Central memory CD4-positive, alpha-beta T cell (primary cell): ENCODE data around the gene TPRA1.

Experiments
- DNase-seq: peaks from one replicate; pipeline ENCODE4 v3.0.0; 2022

The TPRA1 gene

GRCh38 chr3:127552038-127552437, 38.5 kb downstream of the TPRA1 start:
- DNase-seq = no peak

- no peak for DNase-seq
Measured at GRCh38 chr3:127551178-127551577, 39.4 kb downstream of the TPRA1 start.

- no peak for DNase-seq
Measured at GRCh38 chr3:127550468-127551157, 39.9 kb downstream of the TPRA1 start.

- no peak for DNase-seq
Measured at GRCh38 chr3:127549826-127550467, 40.6 kb downstream of the TPRA1 start.

GRCh38 chr3:127547761-127548605, 42.5 kb downstream of the TPRA1 start:
- peak; percentile 55 for DNase-seq

GRCh38 chr3:127546970-127547733, 43.4 kb downstream of the TPRA1 start:
- DNase-seq = no peak

- no peak for DNase-seq
Measured at GRCh38 chr3:127546554-127546953, 44.0 kb downstream of the TPRA1 start.

- DNase-seq = no peak
Measured at GRCh38 chr3:127545711-127546457, 44.6 kb downstream of the TPRA1 start.

GRCh38 chr3:127545216-127545615, 45.3 kb downstream of the TPRA1 start:
- no peak for DNase-seq

- no peak for DNase-seq
Measured at GRCh38 chr3:127544803-127545201, 45.7 kb downstream of the TPRA1 start.

- peak; percentile 33 for DNase-seq
Measured at GRCh38 chr3:127544192-127544802, 46.2 kb downstream of the TPRA1 start.

- no peak for DNase-seq
Measured at GRCh38 chr3:127543441-127543840, 47.1 kb downstream of the TPRA1 start.

GRCh38 chr3:127542441-127542952, 48.0 kb downstream of the TPRA1 start:
- no peak for DNase-seq

- DNase-seq = no peak
Measured at GRCh38 chr3:127541320-127541719, 49.2 kb downstream of the TPRA1 start.

- no peak for DNase-seq
Measured at GRCh38 chr3:127539366-127540060, 51.0 kb downstream of the TPRA1 start.

- no peak for DNase-seq
Measured at GRCh38 chr3:127538569-127538968, 52.0 kb downstream of the TPRA1 start.

- DNase-seq = no peak
Measured at GRCh38 chr3:127536830-127537812, 53.4 kb downstream of the TPRA1 start.

GRCh38 chr3:127535901-127536829, 54.4 kb downstream of the TPRA1 start:
- DNase-seq = no peak
